Transverse colon (tissue), 4 donors: ENCODE measurements around the gene CELA2B. TPM values are rescaled to one million over a fixed set of nuclear protein-coding genes. Genes with fewer than 3 reads are reported as not detected.
"Not testable (repeated sequence)": the region's sequence is repeated elsewhere in the genome, so short reads cannot be mapped to it uniquely, and the experiment has no call there.

ENCODE experiments used
- DNase-seq: peaks from one replicate; pipeline ENCODE4 v3.0.0-alpha.2; 2019
- H3K27ac ChIP-seq, 4 donors: fragments of 200-600 bp; sonication (generic); 2 replicates each; pipeline ENCODE4 v1.5.1; 2016 to 2018; ENCODE audit warnings: inconsistent platforms in 4 of 4
- H3K27me3 ChIP-seq: fragments of 200-600 bp; sonication (generic); 2 replicates; pipeline ENCODE4 v1.5.1; 2017; ENCODE audit warnings: inconsistent platforms
- H3K36me3 ChIP-seq, 4 donors: fragments of 200-600 bp; sonication (generic); 2 replicates each; pipeline ENCODE4 v1.5.1; 2017 to 2019; ENCODE audit warnings: inconsistent platforms in 4 of 4
- H3K4me1 ChIP-seq, 4 donors: fragments of 200-600 bp; sonication (generic); 2 replicates each; pipeline ENCODE4 v1.5.1; 2017 to 2020; ENCODE audit warnings: inconsistent platforms in 4 of 4
- H3K4me3 ChIP-seq, 4 donors: fragments of 200-600 bp; sonication (generic); 1 replicate in 1 of 4; 2 replicates in 3 of 4; pipeline versions ENCODE4 v1.5.1 to v1.6.1; 2017 to 2019; ENCODE audit warnings: inconsistent platforms in 4 of 4
- H3K9me3 ChIP-seq, 2 donors: fragments of 200-600 bp; sonication (generic); 2 replicates each; pipeline ENCODE4 v1.5.1; 2017 to 2019; ENCODE audit warnings: inconsistent platforms in 2 of 2
- EP300 ChIP-seq: sonication (generic); formaldehyde crosslinking; IDR thresholded peaks from one replicate; pipeline ENCODE4 v1.6.1; 2017; ENCODE audit warnings: antibody characterized with exemption, low read depth
- POLR2A ChIP-seq: fragments of 450-650 bp; IDR thresholded peaks from one replicate; pipeline ENCODE4 v1.6.1; 2016; ENCODE audit warnings: antibody characterized with exemption, mild to moderate bottlenecking, moderate library complexity
- POLR2AphosphoS5 ChIP-seq, 3 donors: sonication (generic); formaldehyde crosslinking; IDR thresholded peaks; one replicate each; pipeline ENCODE4 v1.6.1; 2016; ENCODE audit warnings: antibody characterized with exemption in 3 of 3
- WGBS, 2 donors: methylation state at CpG; one replicate each; pipeline ENCODE4 v1.1.5; 2018; ENCODE audit warnings: low coverage in 1 of 2; 5-methylcytosine and 5-hydroxymethylcytosine counted together
- in situ Hi-C, 4 donors: fragments of 200-750 bp; cut with MboI; loops; one replicate each; pipeline versions ENCODE4 v1.15.0 to v1.15.1; 2017; ENCODE audit warnings: low sequenced_read_pairs in 3 of 4, low pct_ligation_motif_present in 1 of 4, low pct_unique_long_range_greater_than_20kb in 1 of 4
- intact Hi-C: fragments of 100-400 bp; cut with DNase I; formaldehyde crosslinking; loops from one replicate; pipeline ENCODE4 v1.15.1; 2023; ENCODE audit warnings: low total_unique reads
- total RNA-seq, 4 donors: library from RNA; depleted of rRNA; stranded (reverse); fragments of >200 nt; gene quantifications; one replicate each; pipeline ENCODE4 v1.1.0, GENCODE V29; 2016
- TF ChIP-seq, protein P1 (sequence below), 5 experiments: fragments of 200-600 bp in 3 of 5; fragments of 450-650 bp in 2 of 5; sonication (generic) in 3 of 5; IDR thresholded peaks; 1 replicate in 2 of 5; 2 replicates in 3 of 5; pipeline ENCODE4 v1.5.1; 2016 to 2017; ENCODE audit warnings: antibody characterized with exemption in 5 of 5, inconsistent platforms in 3 of 5, mild to moderate bottlenecking in 2 of 5, moderate library complexity in 1 of 5

CELA2B gene
- total RNA-seq, 4 donors from 2014 or later: not detected

DNA sequence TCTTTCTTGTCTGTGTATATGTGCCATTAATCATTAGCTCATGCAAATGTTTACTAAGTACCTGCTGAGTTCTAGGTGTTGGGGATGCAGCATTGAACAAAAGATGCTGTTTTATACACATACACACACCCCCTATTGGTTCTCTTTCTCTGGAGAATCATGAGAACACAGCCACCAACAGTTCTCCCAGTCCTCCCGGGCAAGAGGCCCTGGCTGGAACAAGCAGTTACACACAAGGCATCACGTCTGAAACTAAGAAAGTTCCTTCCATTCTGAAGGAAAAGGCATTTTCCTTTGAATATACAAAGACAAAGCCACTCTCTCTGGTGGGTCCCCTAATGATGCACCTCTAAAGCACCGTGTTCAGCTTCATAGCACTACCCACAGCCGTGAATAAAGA lies 37.3 kb downstream of the CELA2B start:
- H3K27me3 ChIP-seq: no peaks in the 10 kb centered on the region
- DNase-seq: no peak
- no peak overlapping the region for H3K27ac ChIP-seq
- intact Hi-C loops (loop anchor here (2.0 kb wide), 1 partner anchor 26 kb away; no protein-coding TSS in a partner anchor), in situ Hi-C loops (no loop called here)
- no peak overlapping the region for H3K4me3 ChIP-seq
- peaks cover 0 to 6% (median 2%) of the 10 kb centered on the region in 4 donors for H3K36me3 ChIP-seq
- whole genome bisulfite sequencing, 2 donors: 93% methylated on average over 4 of the region's 4 CpGs; no CpG with 5 or more reads in 1 of the 2 donors
- no peaks in the 10 kb centered on the region for H3K9me3 ChIP-seq
- TF ChIP-seq EP300 (no peak), POLR2A (no peak), POLR2AphosphoS5 (IDR thresholded peaks at IDR 0.05) (no peak)
- TF ChIP-seq, protein P1, sequence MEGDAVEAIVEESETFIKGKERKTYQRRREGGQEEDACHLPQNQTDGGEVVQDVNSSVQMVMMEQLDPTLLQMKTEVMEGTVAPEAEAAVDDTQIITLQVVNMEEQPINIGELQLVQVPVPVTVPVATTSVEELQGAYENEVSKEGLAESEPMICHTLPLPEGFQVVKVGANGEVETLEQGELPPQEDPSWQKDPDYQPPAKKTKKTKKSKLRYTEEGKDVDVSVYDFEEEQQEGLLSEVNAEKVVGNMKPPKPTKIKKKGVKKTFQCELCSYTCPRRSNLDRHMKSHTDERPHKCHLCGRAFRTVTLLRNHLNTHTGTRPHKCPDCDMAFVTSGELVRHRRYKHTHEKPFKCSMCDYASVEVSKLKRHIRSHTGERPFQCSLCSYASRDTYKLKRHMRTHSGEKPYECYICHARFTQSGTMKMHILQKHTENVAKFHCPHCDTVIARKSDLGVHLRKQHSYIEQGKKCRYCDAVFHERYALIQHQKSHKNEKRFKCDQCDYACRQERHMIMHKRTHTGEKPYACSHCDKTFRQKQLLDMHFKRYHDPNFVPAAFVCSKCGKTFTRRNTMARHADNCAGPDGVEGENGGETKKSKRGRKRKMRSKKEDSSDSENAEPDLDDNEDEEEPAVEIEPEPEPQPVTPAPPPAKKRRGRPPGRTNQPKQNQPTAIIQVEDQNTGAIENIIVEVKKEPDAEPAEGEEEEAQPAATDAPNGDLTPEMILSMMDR (IDR thresholded peaks at IDR 0.05): no peak
- peaks cover 0 to 10% (median 0%) of the 10 kb centered on the region in 4 donors for H3K4me1 ChIP-seq

DNA sequence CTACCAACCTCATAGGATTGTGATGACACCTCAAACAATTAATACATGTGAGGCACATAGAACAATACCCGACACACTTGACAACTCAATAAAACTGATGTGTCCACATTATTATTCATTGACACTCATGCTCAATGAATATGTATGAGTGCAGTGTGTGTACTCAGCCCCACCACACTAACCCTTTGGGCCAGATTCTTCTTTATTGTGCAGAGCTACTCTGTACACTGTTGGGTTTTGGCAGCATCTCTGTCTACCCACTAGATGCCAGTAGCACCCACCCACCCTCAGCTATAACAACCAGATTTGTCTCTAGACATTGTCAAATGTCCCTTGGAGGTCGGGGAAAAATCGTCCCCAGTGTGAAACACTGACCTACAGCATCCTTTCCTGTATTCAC lies 38.0 kb downstream of the CELA2B start:
- WGBS, 2 donors: 93 to 100% methylated on average over 1 to 3 of the region's 3 CpGs
- intact Hi-C loops (loop anchor here (2.0 kb wide), 1 partner anchor 27 kb away; no protein-coding TSS in a partner anchor), in situ Hi-C loops (no loop called here)
- H3K4me3 ChIP-seq: no peak overlapping the region
- TF ChIP-seq EP300 (no peak), POLR2A (no peak), POLR2AphosphoS5 (IDR thresholded peaks at IDR 0.05) (no peak)
- TF ChIP-seq, protein P1 (IDR thresholded peaks at IDR 0.05): no peak
- DNase-seq: no peak
- H3K36me3 ChIP-seq: peaks cover 0 to 6% (median 2%) of the 10 kb centered on the region in 4 donors
- H3K27ac ChIP-seq: no peak overlapping the region
- H3K9me3 ChIP-seq: no peaks in the 10 kb centered on the region
- H3K27me3 ChIP-seq: no peaks in the 10 kb centered on the region
- H3K4me1 ChIP-seq: peaks cover 0 to 10% (median 0%) of the 10 kb centered on the region in 4 donors

DNA sequence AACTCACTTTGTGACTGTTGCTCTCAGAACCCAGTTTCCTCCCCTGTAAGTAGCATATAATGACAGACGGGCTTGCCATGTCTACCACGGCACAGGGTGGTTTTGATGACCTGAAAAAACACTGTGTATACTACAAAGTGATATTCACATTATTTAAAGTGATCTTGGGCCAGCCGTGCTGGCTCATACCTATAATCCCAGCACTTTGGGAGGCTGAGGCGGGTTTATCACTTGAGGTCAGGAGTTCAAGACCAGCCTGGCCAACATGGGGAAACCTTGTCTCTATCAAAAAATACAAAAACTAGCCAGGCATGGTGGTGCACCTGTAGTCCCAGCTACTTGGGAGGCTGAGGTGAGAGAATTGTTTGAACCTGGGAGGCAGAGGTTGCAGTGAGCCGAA lies 38.7 kb downstream of the CELA2B start:
- intact Hi-C loops, H3K27ac ChIP-seq, in situ Hi-C loops: not testable (repeated sequence)

DNA sequence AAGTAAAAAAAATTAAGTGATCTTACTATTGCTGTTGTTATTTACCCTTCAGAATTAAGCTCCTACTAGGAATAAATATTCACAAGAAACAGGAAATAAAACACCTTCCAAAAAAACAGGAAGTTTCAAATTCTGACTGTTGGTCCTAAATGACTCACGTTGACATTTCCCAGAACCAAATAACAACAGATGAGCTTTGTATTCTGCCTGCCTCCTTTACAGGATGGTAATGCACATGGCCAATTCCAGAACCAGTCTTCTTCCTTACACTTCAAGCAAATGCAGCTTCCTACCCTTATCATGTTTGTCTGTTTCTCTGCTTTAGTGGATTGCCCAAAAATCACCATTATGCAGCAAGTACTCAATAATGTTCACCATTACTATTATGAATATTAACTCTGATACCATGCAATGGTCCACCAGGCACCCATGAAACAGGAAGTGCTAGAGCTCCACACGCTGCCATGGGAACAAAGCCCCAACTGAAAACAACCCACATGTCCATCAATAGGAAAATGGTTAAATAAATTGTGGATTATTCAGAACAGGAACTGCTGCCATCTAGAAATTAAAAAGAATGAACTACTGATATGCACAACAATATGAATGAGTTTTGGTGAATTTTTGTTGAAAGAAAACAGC lies 39.2 kb downstream of the CELA2B start:
- no peaks in the 10 kb centered on the region for H3K9me3 ChIP-seq
- intact Hi-C loops: no loop called here
- peaks cover 0 to 10% (median 0%) of the 10 kb centered on the region in 4 donors for H3K4me1 ChIP-seq
- H3K27me3 ChIP-seq: no peaks in the 10 kb centered on the region
- TF ChIP-seq POLR2AphosphoS5 (IDR thresholded peaks at IDR 0.05) (no peak), EP300 (no peak), POLR2A (no peak)
- TF ChIP-seq, protein P1 (IDR thresholded peaks at IDR 0.05): no peak
- 52 to 55% methylated on average over 2 of the region's 2 CpGs for WGBS, 2 donors
- DNase-seq: no peak
- H3K4me3 ChIP-seq: no peak overlapping the region
- peaks cover 0 to 6% (median 2%) of the 10 kb centered on the region in 4 donors for H3K36me3 ChIP-seq
- H3K27ac ChIP-seq: no peak overlapping the region
- in situ Hi-C loops: no loop called here

More for the DNA sequence above, 38.7 kb downstream of the CELA2B start:
- H3K27me3 ChIP-seq, H3K4me3 ChIP-seq, DNase-seq, H3K36me3 ChIP-seq, H3K4me1 ChIP-seq, H3K9me3 ChIP-seq: not testable (repeated sequence)
- WGBS, 2 donors: 95 to 100% methylated on average over 1 to 5 of the region's 5 CpGs
